K562 (cell line): ENCODE results near the gene SPI1. TPM values are rescaled to one million over a fixed set of nuclear protein-coding genes. Genes with fewer than 3 reads are reported as not detected.

Source experiments
- ARID1B ChIP-seq: fragments of 450-650 bp; IDR thresholded peaks from 2 replicates; pipeline ENCODE4 v1.6.1; 2016; ENCODE audit warnings: antibody characterized with exemption, mild to moderate bottlenecking, inconsistent platforms
- BACH1 ChIP-seq: fragments of 200-800 bp; sonication (Bioruptor generic); IDR thresholded peaks from 2 replicates; pipeline ENCODE4 v1.6.1; 2016; ENCODE audit warnings: missing genetic modification characterization, missing compliant biosample characterization
- CBX1 ChIP-seq: sonication (generic); IDR thresholded peaks from 2 replicates; pipeline ENCODE4 v1.6.1; 2016; ENCODE audit warnings: antibody characterized with exemption, low read depth, mild to moderate bottlenecking
- CBX3 ChIP-seq, 2 experiments: IDR thresholded peaks; 1 replicate in 1 of 2; 2 replicates in 1 of 2; pipeline ENCODE4 v1.6.1; 2012; ENCODE audit warnings: inconsistent platforms in 2 of 2, low read length in 2 of 2, borderline replicate concordance in 1 of 2, control low read depth in 1 of 2
- CBX8 ChIP-seq: fragments of 200-600 bp; sonication (generic); IDR thresholded peaks from 2 replicates; pipeline ENCODE4 v1.6.1; 2012; ENCODE audit warnings: borderline replicate concordance, mixed run types, low read depth, mild to moderate bottlenecking, moderate library complexity, mixed read lengths, low read length, control low read depth, inconsistent platforms; ENCODE audit not compliant: poor library complexity, severe bottlenecking; ENCODE audit errors: extremely low read depth
- DACH1 ChIP-seq: fragments of 450-650 bp; IDR thresholded peaks from 2 replicates; pipeline ENCODE4 v1.6.1; 2018; ENCODE audit not compliant: partially characterized antibody
- DMBX1 ChIP-seq: fragments of 250-450 bp; sonication (Bioruptor Pico); IDR thresholded peaks from 2 replicates; pipeline ENCODE4 v1.8.0; 2022; ENCODE audit warnings: inconsistent platforms, mild to moderate bottlenecking, moderate library complexity, borderline replicate concordance
- E2F6 ChIP-seq, 2 experiments: IDR thresholded peaks; 2 replicates each; pipeline ENCODE4 v1.6.1; 2011; ENCODE audit warnings: borderline replicate concordance in 1 of 2, control low read depth in 1 of 2, low read depth in 1 of 2, low read length in 1 of 2, mild to moderate bottlenecking in 1 of 2, mixed read lengths in 1 of 2, moderate library complexity in 1 of 2; ENCODE audit not compliant: insufficient read depth in 1 of 2, insufficient read length in 1 of 2, poor library complexity in 1 of 2, severe bottlenecking in 1 of 2; ENCODE audit errors: extremely low read depth in 1 of 2
- E4F1 ChIP-seq: fragments of 250-450 bp; sonication (Bioruptor Pico); IDR thresholded peaks from 2 replicates; pipeline ENCODE4 v1.5.0; 2021; ENCODE audit warnings: mild to moderate bottlenecking, borderline replicate concordance
- EGR1 ChIP-seq: fragments of 450-650 bp; conservative IDR thresholded peaks from 2 replicates; pipeline ENCODE4 v1.6.1; 2017; ENCODE audit warnings: mild to moderate bottlenecking
- ESRRA ChIP-seq: fragments of 450-650 bp; IDR thresholded peaks from 2 replicates; pipeline ENCODE4 v1.6.1; 2014; ENCODE audit warnings: low read depth, mild to moderate bottlenecking, moderate library complexity, borderline replicate concordance
- ETS2 ChIP-seq: IDR thresholded peaks from 2 replicates; pipeline ENCODE4 v1.6.1; 2016; ENCODE audit warnings: borderline replicate concordance, missing genetic modification characterization, mild to moderate bottlenecking, moderate library complexity, missing compliant biosample characterization; ENCODE audit not compliant: poor library complexity, severe bottlenecking
- HLTF ChIP-seq: fragments of 450-650 bp; IDR thresholded peaks from 2 replicates; pipeline ENCODE4 v1.6.1; 2016
- NFYB ChIP-seq: IDR thresholded peaks from 2 replicates; pipeline ENCODE4 v1.6.1; 2011; ENCODE audit warnings: mild to moderate bottlenecking, moderate library complexity; ENCODE audit not compliant: insufficient read length; ENCODE audit errors: extremely low read depth
- SNAPC5 ChIP-seq: fragments of 250-450 bp; sonication (Bioruptor Pico); IDR thresholded peaks from 2 replicates; pipeline ENCODE4 v1.8.0; 2021; ENCODE audit warnings: moderate library complexity, mild to moderate bottlenecking, inconsistent platforms
- SREBF1 ChIP-seq: fragments of 150-350 bp; IDR thresholded peaks from 2 replicates; pipeline ENCODE4 v1.6.1; 2014; ENCODE audit warnings: antibody characterized with exemption, low read depth, low read length, borderline replicate concordance
- TFE3 ChIP-seq: fragments of 450-650 bp; formaldehyde crosslinking; IDR thresholded peaks from 2 replicates; pipeline ENCODE4 v1.4.0; 2020; ENCODE audit warnings: mild to moderate bottlenecking, mixed read lengths
- TSC22D4 ChIP-seq: fragments of 450-650 bp; IDR thresholded peaks from 2 replicates; pipeline ENCODE4 v1.6.1; 2016; ENCODE audit warnings: missing genetic modification characterization, missing biosample characterization, control low read depth
- ZFP91 ChIP-seq: sonication (generic); formaldehyde crosslinking; IDR thresholded peaks from 2 replicates; pipeline ENCODE4 v1.8.0; 2022; ENCODE audit warnings: mild to moderate bottlenecking, missing genetic modification reagents
- ZNF232 ChIP-seq: sonication (generic); formaldehyde crosslinking; IDR thresholded peaks from 2 replicates; pipeline ENCODE4 v1.8.0; 2022; ENCODE audit warnings: mild to moderate bottlenecking, missing genetic modification reagents
- ZNF57 ChIP-seq: fragments of 450-650 bp; formaldehyde crosslinking; IDR thresholded peaks from 2 replicates; pipeline ENCODE4 v1.4.0; 2020; ENCODE audit warnings: mild to moderate bottlenecking, moderate library complexity
- polyA plus RNA-seq, 8 experiments: library from polyadenylated mRNA; depleted of rRNA in 4 of 8; stranded (reverse) in 5 of 8; unstranded in 3 of 8; fragments of >200 nt; fragmentation: Nextera tagmentation in 2 of 8; fragmentation: Illumina TruSeq in 1 of 8; extraction: Ambion mirVana in 2 of 8; extraction: Trizol in 1 of 8; gene quantifications; 2 replicates each; pipeline versions ENCODE4 v1.2.1 to v1.2.3, GENCODE V29; 2011 to 2014; ENCODE audit warnings: inconsistent platforms in 1 of 8, missing spikeins in 1 of 8
- total RNA-seq, 7 experiments: library from RNA; depleted of rRNA in 6 of 7; stranded (reverse); fragments of >200 nt in 6 of 7; fragmentation: Illumina TruSeq in 2 of 7; extraction: Trizol in 2 of 7; gene quantifications; 2 replicates each; pipeline versions ENCODE4 v1.2.1 to v1.2.3, GENCODE V29; 2011 to 2021; ENCODE audit warnings: low replicate concordance in 1 of 7

Gene SPI1
- total and polyA plus RNA-seq, 9 of the 15 experiments (the other 6 are each of a cell fraction or from before 2014, with no cell fraction given), result 0.10 to 33.7 (median 10.3) TPM

GRCh38 chr11:47378836-47379170, 456 bp upstream of the SPI1 start (continued):
- TF ChIP-seq EGR1, result no peak
- no peak for TF ChIP-seq BACH1 (tag)
- no peak for TF ChIP-seq E2F6 (IDR thresholded peaks at IDR 0.05; ENCODE audit: borderline replicate concordance in 1 of 2, extremely low read depth in 1 of 2, insufficient read depth in 1 of 2, insufficient read length in 1 of 2, low read depth in 1 of 2, low read length in 1 of 2, poor library complexity in 1 of 2, severe bottlenecking in 1 of 2)
- no peak for TF ChIP-seq CBX8
- TF ChIP-seq ARID1B, result no peak
- TF ChIP-seq TSC22D4, result no peak
- TF ChIP-seq DACH1, result no peak
- TF ChIP-seq ETS2 (tag), result no peak
- TF ChIP-seq CBX3 (IDR thresholded peaks at IDR 0.05; ENCODE audit: borderline replicate concordance in 1 of 2, low read length in 2 of 2), result no peak
- no peak for TF ChIP-seq CBX1
- no peak for TF ChIP-seq ZNF57 (CRISPR knock-in tag)
- no peak for TF ChIP-seq NFYB
- no peak for TF ChIP-seq SREBF1
- TF ChIP-seq HLTF, result no peak
- no peak for TF ChIP-seq ESRRA
- TF ChIP-seq E4F1 (CRISPR knock-in tag), result no peak
- no peak for TF ChIP-seq SNAPC5 (CRISPR knock-in tag)
- no peak for TF ChIP-seq DMBX1 (CRISPR knock-in tag)
- TF ChIP-seq ZFP91 (CRISPR knock-in tag), result no peak
- TF ChIP-seq TFE3, result no peak
- no peak for TF ChIP-seq ZNF232 (CRISPR knock-in tag)
